ENCODE measurements around the gene ZSWIM8. TPM values are rescaled to one million over a fixed set of nuclear protein-coding genes. Genes with fewer than 3 reads are reported as not detected.

ZSWIM8 gene
- total RNA-seq, 6 experiments from 2014 or later, result 52.2 to 107 (median 77.5) TPM

DNA sequence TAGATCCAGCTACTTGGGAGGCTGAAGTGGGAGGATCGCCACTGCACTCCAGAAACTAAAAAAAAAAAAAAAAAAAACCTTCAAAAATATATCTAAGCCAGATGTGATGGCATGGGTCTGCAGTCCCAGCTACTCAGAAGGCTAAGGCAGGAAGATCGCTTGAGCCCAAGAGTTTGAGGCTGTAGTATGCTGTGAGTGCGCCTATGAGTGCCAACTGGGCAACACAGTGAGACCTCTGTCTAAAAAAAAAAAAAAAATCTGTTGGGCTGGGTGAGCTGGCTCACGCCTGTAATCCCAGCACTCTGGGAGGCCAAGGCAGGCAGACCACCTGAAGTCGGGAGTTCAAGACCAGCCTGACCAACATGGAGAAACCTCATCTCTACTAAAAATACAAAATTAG lies 6.4 kb upstream of the ZSWIM8 start:
- no peaks in the 10 kb centered on the region for H3K27me3 ChIP-seq
- H3K4me1 ChIP-seq, result peaks cover 0 to 34% (median 4%) of the 10 kb centered on the region in 4 donors
- intact Hi-C loops (cut with DNase I), result no loop called here
- ATAC-seq, result no peak
- no peak overlapping the region for H3K4me3 ChIP-seq
- no peak overlapping the region for H3K27ac ChIP-seq
- DNase-seq, result no peak
- TF ChIP-seq, protein P1, sequence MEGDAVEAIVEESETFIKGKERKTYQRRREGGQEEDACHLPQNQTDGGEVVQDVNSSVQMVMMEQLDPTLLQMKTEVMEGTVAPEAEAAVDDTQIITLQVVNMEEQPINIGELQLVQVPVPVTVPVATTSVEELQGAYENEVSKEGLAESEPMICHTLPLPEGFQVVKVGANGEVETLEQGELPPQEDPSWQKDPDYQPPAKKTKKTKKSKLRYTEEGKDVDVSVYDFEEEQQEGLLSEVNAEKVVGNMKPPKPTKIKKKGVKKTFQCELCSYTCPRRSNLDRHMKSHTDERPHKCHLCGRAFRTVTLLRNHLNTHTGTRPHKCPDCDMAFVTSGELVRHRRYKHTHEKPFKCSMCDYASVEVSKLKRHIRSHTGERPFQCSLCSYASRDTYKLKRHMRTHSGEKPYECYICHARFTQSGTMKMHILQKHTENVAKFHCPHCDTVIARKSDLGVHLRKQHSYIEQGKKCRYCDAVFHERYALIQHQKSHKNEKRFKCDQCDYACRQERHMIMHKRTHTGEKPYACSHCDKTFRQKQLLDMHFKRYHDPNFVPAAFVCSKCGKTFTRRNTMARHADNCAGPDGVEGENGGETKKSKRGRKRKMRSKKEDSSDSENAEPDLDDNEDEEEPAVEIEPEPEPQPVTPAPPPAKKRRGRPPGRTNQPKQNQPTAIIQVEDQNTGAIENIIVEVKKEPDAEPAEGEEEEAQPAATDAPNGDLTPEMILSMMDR (IDR thresholded peaks at IDR 0.05), result no peak
- no peak for TF ChIP-seq POLR2A (IDR thresholded peaks at IDR 0.05)
- H3K9me3 ChIP-seq, result no peaks in the 10 kb centered on the region
- H3K36me3 ChIP-seq, result peaks cover 0 to 4% (median 2%) of the 10 kb centered on the region in 4 donors
- 100% methylated on average over 3 of the region's 5 CpGs for WGBS (ENCODE audit: insufficient coverage, low coverage, low lambda C conversion rate, missing lambda C conversion rate)

DNA sequence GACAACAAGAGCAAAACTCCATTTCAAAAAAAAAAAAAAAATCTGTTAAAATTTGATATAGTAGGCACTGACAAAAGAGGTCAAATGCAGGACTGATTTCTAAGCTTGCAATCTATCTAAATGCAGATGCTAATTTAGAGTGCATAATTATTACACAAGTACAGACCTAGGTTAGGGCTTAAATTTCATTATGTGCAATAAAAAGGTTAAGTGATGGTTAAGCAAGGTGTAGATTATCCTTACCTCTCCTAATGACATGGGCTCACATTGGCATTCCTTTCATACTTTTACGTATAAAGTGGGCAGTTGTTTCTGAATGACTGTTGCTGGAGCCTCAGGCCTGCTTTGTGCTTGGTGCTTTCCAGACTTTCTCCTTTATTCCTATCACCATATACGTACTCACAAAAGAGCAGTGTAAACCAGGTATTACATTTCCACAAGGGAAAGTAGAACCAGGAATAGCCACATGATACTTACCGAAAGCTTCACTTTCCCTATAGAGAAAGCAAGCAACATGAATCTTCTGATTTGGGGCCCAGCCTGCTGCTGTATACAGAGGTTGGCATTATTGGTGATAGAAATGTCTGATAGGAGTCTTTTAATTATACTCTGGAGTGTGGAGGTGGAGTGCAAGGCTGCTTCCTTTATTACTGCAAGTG lies 5.7 kb upstream of the ZSWIM8 start:
- ATAC-seq (no peak), DNase-seq (no peak)
- TF ChIP-seq, protein P1 (IDR thresholded peaks at IDR 0.05), result no peak
- TF ChIP-seq POLR2A (IDR thresholded peaks at IDR 0.05), result no peak
- intact Hi-C loops (cut with DNase I), result no loop called here
- peaks cover 0 to 4% (median 2%) of the 10 kb centered on the region in 4 donors for H3K36me3 ChIP-seq
- H3K27ac ChIP-seq, result no peak overlapping the region
- no peak overlapping the region for H3K4me3 ChIP-seq
- H3K27me3 ChIP-seq, result no peaks in the 10 kb centered on the region
- no peaks in the 10 kb centered on the region for H3K9me3 ChIP-seq
- whole genome bisulfite sequencing (ENCODE audit: insufficient coverage, low coverage, low lambda C conversion rate, missing lambda C conversion rate), result 82% methylated on average over 3 of the region's 3 CpGs
- peaks cover 0 to 32% (median 3%) of the 10 kb centered on the region in 4 donors for H3K4me1 ChIP-seq

DNA sequence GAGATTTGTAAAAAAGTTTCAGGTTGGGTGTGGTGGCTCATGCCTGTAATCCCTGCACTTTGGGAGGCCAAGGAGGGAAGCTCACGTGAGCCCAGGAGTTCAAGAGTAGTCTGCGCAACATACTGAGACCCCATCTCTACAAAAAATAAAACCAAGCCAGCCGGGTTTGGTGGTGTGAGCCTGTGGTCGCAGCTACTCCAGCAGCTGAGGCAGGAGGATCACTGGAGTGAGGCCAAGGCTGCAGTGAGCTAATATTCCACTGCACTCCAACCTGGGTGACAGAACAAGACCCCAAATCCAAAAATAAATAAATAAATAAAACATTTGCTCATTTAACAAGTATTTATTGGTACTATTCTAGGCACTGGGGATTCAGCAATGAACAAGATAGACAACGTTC lies 5.1 kb upstream of the ZSWIM8 start:
- ATAC-seq, result no peak
- Histone ChIP-seq H3K27ac (no peak overlapping the region), H3K4me1 (peaks cover 0 to 29% (median 4%) of the 10 kb centered on the region in 4 donors), H3K4me3 (no peak overlapping the region), H3K9me3 (no peaks in the 10 kb centered on the region), H3K27me3 (no peaks in the 10 kb centered on the region), H3K36me3 (peaks cover 0 to 4% (median 2%) of the 10 kb centered on the region in 4 donors)
- DNase-seq, result no peak
- TF ChIP-seq, protein P1 (IDR thresholded peaks at IDR 0.05), result no peak
- no peak for TF ChIP-seq POLR2A (IDR thresholded peaks at IDR 0.05)
- WGBS (ENCODE audit: insufficient coverage, low coverage, low lambda C conversion rate, missing lambda C conversion rate), result 77% methylated on average over 5 of the region's 5 CpGs
- intact Hi-C loops (cut with DNase I), result no loop called here

DNA sequence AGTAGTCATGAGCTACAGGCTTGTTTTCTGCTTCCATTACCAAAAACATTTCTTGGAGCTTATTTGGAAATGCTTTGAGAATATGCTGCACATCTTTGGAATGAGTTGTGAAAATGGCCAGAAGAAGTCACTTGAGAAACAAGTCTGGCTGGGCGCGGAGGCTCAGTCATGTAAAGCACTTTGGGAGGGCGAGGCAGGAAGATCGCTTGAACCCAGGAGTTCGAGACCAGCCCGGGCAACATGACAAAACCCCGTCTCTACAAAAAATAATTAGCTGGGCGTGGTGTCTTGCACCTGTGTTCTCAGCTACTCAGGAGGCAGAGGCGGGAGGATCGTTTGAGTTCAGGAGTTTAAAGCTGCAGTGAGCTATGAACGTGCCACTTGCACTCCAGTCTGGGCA lies 4.4 kb upstream of the ZSWIM8 start:
- no peak for DNase-seq
- H3K9me3 ChIP-seq, result no peaks in the 10 kb centered on the region
- ATAC-seq, result no peak
- peak overlapping the region in 1 of 3 donors; percentile 93 for H3K27ac ChIP-seq
- intact Hi-C loops (cut with DNase I), result no loop called here
- TF ChIP-seq POLR2A (IDR thresholded peaks at IDR 0.05), result no peak
- TF ChIP-seq, protein P1 (IDR thresholded peaks at IDR 0.05), result no peak
- peak overlapping the region; percentile 84 to 92 (median 90) for H3K4me3 ChIP-seq
- H3K4me1 ChIP-seq, result peaks cover 0 to 26% (median 4%) of the 10 kb centered on the region in 4 donors
- H3K27me3 ChIP-seq, result no peaks in the 10 kb centered on the region
- H3K36me3 ChIP-seq, result peaks cover 0 to 4% (median 2%) of the 10 kb centered on the region in 4 donors
- 36% methylated on average over 11 of the region's 11 CpGs for WGBS (ENCODE audit: insufficient coverage, low coverage, low lambda C conversion rate, missing lambda C conversion rate)
